H1 (cell line): ENCODE measurements around the gene KNDC1. TPM values are rescaled to one million over a fixed set of nuclear protein-coding genes. Genes with fewer than 3 reads are reported as not detected.

Experiments
- EZH2 ChIP-seq: fragments of 200-600 bp; sonication (generic); IDR thresholded peaks from 2 replicates; pipeline ENCODE4 v1.7.1; 2012; ENCODE audit warnings: low read depth, mild to moderate bottlenecking, moderate library complexity, low read length, inconsistent platforms; ENCODE audit not compliant: severe bottlenecking
- JUN ChIP-seq: IDR thresholded peaks from 2 replicates; pipeline ENCODE4 v1.6.1; 2011; ENCODE audit warnings: low read depth, mild to moderate bottlenecking, improper control_type of control experiment, low read length
- YY1 ChIP-seq: IDR thresholded peaks from 2 replicates; pipeline ENCODE4 v1.6.1; 2011; ENCODE audit warnings: low read depth, mild to moderate bottlenecking, low read length
- polyA plus RNA-seq, 7 experiments: library from polyadenylated mRNA; depleted of rRNA in 3 of 7; stranded (reverse) in 5 of 7; unstranded in 2 of 7; fragments of >200 nt in 5 of 7; fragments of 200-250 nt in 2 of 7; gene quantifications; 1 replicate in 5 of 7; 2 replicates in 1 of 7; 4 replicates in 1 of 7; pipeline versions ENCODE4 v1.2.1 to v1.2.3, GENCODE V29; 2011 to 2013; ENCODE audit warnings: missing spikeins in 2 of 7, mixed read lengths in 2 of 7
- total RNA-seq: library from RNA; stranded (reverse); fragmentation: NEBNext Ultra II Directional; extraction: Animal tissue kit (Norgen Biotek cat#: 25700); gene quantifications from 2 replicates; pipeline ENCODE4 v1.2.1, GENCODE V29; 2021

Gene KNDC1
- total and polyA plus RNA-seq, 2 of the 8 experiments (the other 6 are each of a cell fraction or from before 2014, with no cell fraction given): 7.5 to 16.7 TPM

- TF ChIP-seq YY1 (no peak), JUN (no peak), EZH2 (no peak)
These were observed 18.7 kb upstream of the KNDC1 start (continued) for GRCh38 chr10:133141144-133141957.
